Left lung (tissue), 10 donors: Measurements from ENCODE around the gene CSF3. TPM values are rescaled to one million over a fixed set of nuclear protein-coding genes. Genes with fewer than 3 reads are reported as not detected.

ENCODE experiments used
- ATAC-seq: fragments of 200-7000 bp; cut with Tn5 transposase; one replicate; pipeline ENCODE4 v1.9.1; 2020; ENCODE audit warnings: moderate library complexity
- DNase-seq, 4 donors: peaks; one replicate each; pipeline ENCODE4 v3.0.0-alpha.2; 2013 to 2020
- H3K27ac ChIP-seq, 2 donors: fragments of 200-600 bp; sonication (generic) in 1 of 2; one replicate each; pipeline versions ENCODE4 v1.5.0 to v1.8.0; 2020 to 2021
- H3K27me3 ChIP-seq, 2 donors: fragments of 200-600 bp; sonication (generic) in 1 of 2; one replicate each; pipeline versions ENCODE4 v1.5.0 to v1.8.0; 2020 to 2021
- H3K36me3 ChIP-seq, 2 donors: fragments of 200-600 bp; sonication (generic) in 1 of 2; one replicate each; pipeline versions ENCODE4 v1.5.0 to v1.8.0; 2020 to 2021
- H3K4me1 ChIP-seq, 2 donors: fragments of 200-600 bp; one replicate each; pipeline ENCODE4 v1.8.0; 2021
- H3K4me3 ChIP-seq, 2 donors: fragments of 200-600 bp; sonication (generic) in 1 of 2; one replicate each; pipeline versions ENCODE4 v1.5.0 to v1.8.0; 2020 to 2021; ENCODE audit warnings: mild to moderate bottlenecking in 1 of 2
- H3K9me3 ChIP-seq, 2 donors: fragments of 200-600 bp; sonication (generic) in 1 of 2; one replicate each; pipeline versions ENCODE4 v1.5.0 to v1.8.0; 2020 to 2021
- CTCF ChIP-seq, 2 donors: fragments of 200-600 bp; sonication (generic) in 1 of 2; IDR thresholded peaks; one replicate each; pipeline versions ENCODE4 v1.5.0 to v1.8.0; 2021; ENCODE audit warnings: antibody characterized with exemption in 2 of 2
- intact Hi-C, 2 donors: fragments of 100-400 bp; cut with DNase I; formaldehyde crosslinking; loops; one replicate each; pipeline versions ENCODE4 v1.11.2 to v1.14.2; 2022
- polyA plus RNA-seq, 6 donors: library from polyadenylated mRNA; unstranded; fragments of 120-200 nt; gene quantifications; one replicate each; pipeline ENCODE4 v1.2.1, GENCODE V29; 2013; ENCODE audit not compliant: insufficient read length in 6 of 6
- total RNA-seq, 2 donors: library from RNA; stranded (reverse); fragmentation: NEBNext Ultra II Directional; extraction: Animal tissue kit (Norgen Biotek cat#: 25700); gene quantifications; one replicate each; pipeline ENCODE4 v1.2.1, GENCODE V29; 2021
- donor health status: DM: no; HTN: yes; CAD: no.
- donor health status: DM: no; HTN: no; CAD: no.

Gene CSF3
- total and polyA plus RNA-seq, 8 donors = 0.61 to 1.7 TPM; not detected in 6

- intact Hi-C loops = no loop called here
- H3K36me3 ChIP-seq = peaks cover 0 to 69% of the 10 kb centered on the region in 2 donors
- ATAC-seq = no peak
Measured at GRCh38 chr17:40034426-40035161, 19.4 kb downstream of the CSF3 start.

GRCh38 chr17:40035162-40035559 is 19.9 kb downstream of the CSF3 start:
- H3K4me3 ChIP-seq = no peak overlapping the region
- ATAC-seq (no peak), DNase-seq (no peak)
- H3K27me3 ChIP-seq = no peaks in the 10 kb centered on the region
- intact Hi-C loops = no loop called here
- no peak overlapping the region for H3K27ac ChIP-seq
- H3K4me1 ChIP-seq = peaks cover 10 to 12% of the 10 kb centered on the region in 2 donors
- TF ChIP-seq CTCF (IDR thresholded peaks at IDR 0.05) = no peak
- no peaks in the 10 kb centered on the region for H3K9me3 ChIP-seq
- H3K36me3 ChIP-seq = peaks cover 0 to 63% of the 10 kb centered on the region in 2 donors

More at GRCh38 chr17:40034426-40035161, 19.4 kb downstream of the CSF3 start:
- Histone ChIP-seq H3K27me3 (no peaks in the 10 kb centered on the region), H3K4me1 (peaks cover 10 to 12% of the 10 kb centered on the region in 2 donors), H3K4me3 (no peak overlapping the region), H3K27ac (no peak overlapping the region), H3K9me3 (no peaks in the 10 kb centered on the region)
- no peak for DNase-seq
- TF ChIP-seq CTCF (IDR thresholded peaks at IDR 0.05) = no peak

- Histone ChIP-seq H3K4me3 (no peak overlapping the region), H3K9me3 (no peaks in the 10 kb centered on the region), H3K36me3 (peaks cover 0 to 41% of the 10 kb centered on the region in 2 donors), H3K27me3 (no peaks in the 10 kb centered on the region), H3K4me1 (peaks cover 10 to 12% of the 10 kb centered on the region in 2 donors), H3K27ac (peak overlapping the region; percentile 62 to 65)
- intact Hi-C loops = no loop called here
- peak in 3 of 4 donors; percentile 63 to 94 (median 87) for DNase-seq
- ATAC-seq = peak; percentile 95
- peak; percentile 48 to 53 for TF ChIP-seq CTCF (IDR thresholded peaks at IDR 0.05)
Measured at GRCh38 chr17:40038882-40039513, 23.8 kb downstream of the CSF3 start.

- DNase-seq (no peak), ATAC-seq (no peak)
- no peaks in the 10 kb centered on the region for H3K9me3 ChIP-seq
- no peaks in the 10 kb centered on the region for H3K27me3 ChIP-seq
- intact Hi-C loops = no loop called here
- no peak for TF ChIP-seq CTCF (IDR thresholded peaks at IDR 0.05)
- peaks cover 10 to 12% of the 10 kb centered on the region in 2 donors for H3K4me1 ChIP-seq
- H3K36me3 ChIP-seq = peaks cover 0 to 38% of the 10 kb centered on the region in 2 donors
- H3K27ac ChIP-seq = no peak overlapping the region
- no peak overlapping the region for H3K4me3 ChIP-seq
Measured at GRCh38 chr17:40041196-40041595, 26.0 kb downstream of the CSF3 start.

- H3K4me1 ChIP-seq = peaks cover 0 to 19% of the 10 kb centered on the region in 2 donors
- no peaks in the 10 kb centered on the region for H3K27me3 ChIP-seq
- ATAC-seq (no peak), DNase-seq (no peak)
- H3K27ac ChIP-seq = no peak overlapping the region
- no peak overlapping the region for H3K4me3 ChIP-seq
- peaks cover 0 to 17% of the 10 kb centered on the region in 2 donors for H3K36me3 ChIP-seq
- no peaks in the 10 kb centered on the region for H3K9me3 ChIP-seq
- intact Hi-C loops = no loop called here
- no peak for TF ChIP-seq CTCF (IDR thresholded peaks at IDR 0.05)
Measured at GRCh38 chr17:40056379-40057015, 41.3 kb downstream of the CSF3 start.
